HG02571 (cell line): Measurements from ENCODE around the gene TMEM204.

ENCODE experiments used
- ATAC-seq: cut with Tn5 transposase; IDR thresholded peaks from one replicate; pipeline ENCODE4 v1.9.1; 2021; ENCODE audit warnings: mild to moderate bottlenecking, moderate library complexity; ENCODE audit not compliant: unreplicated experiment

Gene TMEM204

DNA sequence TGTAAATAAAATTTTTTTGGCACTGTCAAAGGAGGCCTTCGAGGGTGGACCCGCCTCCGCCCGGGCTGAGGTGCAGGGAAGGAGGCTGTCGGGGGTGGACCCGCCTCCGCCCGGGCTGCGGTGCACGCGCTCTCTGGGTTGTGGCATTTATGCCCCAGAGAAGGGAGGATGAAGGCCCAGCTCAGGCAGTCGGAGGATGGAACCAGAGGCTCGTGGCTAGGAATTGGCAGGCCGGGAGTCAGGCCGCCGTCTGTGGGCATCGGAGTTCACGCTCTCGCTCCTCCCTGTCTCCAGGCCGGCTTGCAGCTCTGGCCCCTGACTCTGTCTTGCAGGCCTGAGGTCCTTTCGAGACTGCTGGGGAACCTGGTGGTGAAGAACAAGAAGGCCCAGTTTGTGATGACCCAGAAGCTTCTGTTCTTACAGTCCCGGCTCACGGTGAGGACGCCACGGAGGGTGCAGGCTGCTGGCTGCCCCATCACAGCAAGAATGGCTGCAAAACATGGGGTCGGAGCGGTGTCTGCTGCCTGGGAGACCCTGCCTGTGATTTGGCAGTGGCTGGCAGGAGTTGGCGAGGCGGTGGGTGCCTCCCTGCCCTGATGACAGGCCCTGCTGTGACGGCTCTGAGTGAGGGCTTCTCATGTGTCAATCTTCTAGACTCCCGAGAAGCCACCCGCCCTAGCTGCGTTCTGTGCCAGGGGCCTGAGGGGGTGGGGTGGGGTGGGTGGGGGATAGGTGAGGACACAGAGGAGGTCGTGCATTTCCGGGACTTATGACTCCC is 34.4 kb upstream of the TMEM204 start:
- no peak for ATAC-seq

DNA sequence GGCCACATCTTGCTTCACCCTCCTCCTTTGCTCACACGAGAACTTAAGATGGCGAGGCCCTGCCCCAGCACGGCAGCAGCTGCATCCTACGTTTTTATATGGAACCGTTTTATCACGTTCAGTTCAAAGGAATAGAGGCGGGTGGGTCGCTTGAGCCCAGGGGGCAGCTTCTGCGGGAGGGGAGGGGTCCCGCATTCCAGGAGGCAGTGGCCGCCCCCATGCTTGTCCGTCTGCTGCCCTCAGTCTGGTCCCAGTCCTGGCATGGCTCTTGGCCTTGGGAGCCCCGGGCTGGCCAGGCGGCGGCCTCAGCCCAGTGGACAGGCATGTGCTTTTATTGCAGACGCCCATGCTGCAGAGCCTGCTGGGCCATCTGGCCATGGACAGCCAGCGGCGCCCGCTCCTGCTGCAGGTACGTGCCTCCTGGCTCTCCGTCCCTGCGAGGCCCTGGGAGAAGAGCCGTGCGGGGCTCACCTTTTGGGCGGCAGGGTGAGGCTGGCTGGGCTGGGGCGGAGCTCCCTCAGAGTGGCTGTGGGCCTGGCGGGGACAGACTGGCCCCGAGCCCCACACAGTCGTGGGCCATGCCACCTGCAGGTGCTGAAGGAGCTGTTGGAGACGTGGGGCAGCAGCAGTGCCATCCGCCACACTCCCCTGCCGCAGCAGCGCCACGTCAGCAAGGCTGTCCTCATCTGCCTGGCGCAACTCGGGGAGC is 33.6 kb upstream of the TMEM204 start:
- ATAC-seq = no peak

- no peak for ATAC-seq
Measured at GRCh38 chr16:1500465-1501150, 32.9 kb upstream of the TMEM204 start.

DNA sequence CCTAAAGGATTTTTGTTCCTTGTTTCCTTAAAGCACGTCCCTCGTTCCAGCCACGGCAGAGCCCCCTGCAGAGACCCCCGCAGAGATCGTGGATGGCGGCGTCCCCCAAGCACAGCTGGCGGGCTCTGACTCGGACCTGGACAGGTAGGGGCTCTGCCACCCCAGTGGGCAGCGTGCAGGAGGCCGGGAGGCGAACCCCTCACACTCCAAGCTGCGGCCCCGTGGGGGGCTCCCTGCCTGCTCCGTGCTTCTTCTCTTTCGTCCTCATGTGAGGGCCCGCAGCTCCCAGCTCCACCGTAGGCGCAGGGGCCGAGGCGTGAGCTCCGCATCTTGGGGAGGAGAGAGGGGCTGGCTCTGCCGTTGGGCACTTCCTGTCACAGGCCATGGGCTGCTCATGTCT is 31.8 kb upstream of the TMEM204 start:
- ATAC-seq = no peak

DNA sequence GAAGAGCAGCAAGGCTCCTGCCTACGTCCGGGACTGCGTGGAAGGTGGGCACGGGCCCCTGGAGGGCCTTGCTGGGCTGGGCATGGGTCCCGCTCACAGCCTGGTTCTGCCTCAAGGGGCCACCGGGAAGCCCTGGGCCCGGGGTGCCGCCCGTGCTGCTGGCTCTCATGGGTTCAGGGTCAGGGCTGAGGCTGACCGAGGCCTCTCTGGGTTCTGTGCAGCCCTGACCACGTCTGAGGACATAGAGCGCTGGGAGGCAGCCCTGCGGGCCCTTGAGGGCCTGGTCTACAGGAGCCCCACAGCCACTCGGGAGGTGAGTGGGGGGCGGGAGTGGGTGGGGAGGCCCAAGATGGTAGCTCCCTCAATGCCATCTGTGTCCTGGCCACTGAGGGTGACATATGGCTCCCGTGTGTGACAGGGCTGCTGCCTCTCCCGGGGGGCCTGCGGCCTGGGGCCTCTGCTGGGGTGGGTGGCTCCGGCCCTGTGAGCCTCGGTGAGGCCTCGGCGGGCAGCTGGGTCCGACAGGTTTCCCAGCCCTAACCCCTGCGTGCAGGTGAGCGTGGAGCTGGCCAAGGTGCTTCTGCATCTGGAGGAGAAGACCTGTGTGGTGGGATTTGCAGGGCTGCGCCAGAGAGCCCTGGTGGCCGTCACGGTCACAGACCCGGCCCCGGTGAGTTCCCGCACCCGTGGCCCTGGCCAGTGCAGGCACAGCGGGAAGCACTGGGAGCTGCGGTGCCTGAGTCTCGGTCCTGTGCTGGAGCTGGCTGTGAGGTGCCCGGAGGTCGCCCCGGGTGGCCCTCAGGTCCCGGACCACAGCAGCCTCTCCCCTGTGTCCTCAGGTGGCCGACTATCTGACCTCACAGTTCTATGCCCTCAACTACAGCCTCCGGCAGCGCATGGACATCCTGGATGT is 31.1 kb upstream of the TMEM204 start:
- ATAC-seq = no peak

- no peak for ATAC-seq
Measured at GRCh38 chr16:1503110-1503955, 30.1 kb upstream of the TMEM204 start.

DNA sequence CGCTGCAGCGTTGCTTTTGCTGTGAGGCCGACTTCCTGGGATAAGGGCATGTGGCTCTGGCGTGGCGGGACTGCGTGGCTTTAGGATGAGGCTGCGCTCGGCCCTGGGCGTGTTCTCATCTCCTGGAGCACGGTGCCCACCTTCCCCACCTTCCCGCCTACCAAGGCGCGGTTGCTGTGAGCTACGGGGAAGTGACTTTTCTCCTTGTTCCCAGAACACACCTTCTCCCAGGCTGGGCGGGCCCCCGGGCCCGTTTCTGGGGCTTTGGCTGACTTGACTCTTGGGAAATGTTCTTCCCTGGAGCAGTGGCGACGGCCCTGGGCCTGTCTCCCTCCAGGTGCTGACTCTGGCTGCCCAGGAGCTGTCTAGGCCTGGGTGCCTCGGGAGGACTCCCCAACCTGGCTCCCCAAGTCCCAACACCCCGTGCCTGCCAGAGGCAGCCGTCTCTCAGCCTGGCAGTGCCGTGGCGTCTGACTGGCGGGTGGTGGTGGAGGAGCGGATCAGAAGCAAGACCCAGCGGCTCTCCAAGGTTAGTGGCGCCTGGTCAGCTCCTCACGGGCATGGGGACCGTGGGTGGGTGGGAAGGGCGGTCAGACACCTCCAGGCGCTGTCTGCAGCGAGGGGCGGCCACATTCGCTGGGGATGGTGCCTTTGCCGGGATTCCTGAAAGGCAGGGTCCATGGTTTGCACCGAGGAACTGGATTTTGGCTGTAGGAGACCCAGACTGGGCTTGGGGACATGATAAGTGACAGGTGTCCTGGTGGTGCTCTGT is 28.2 kb upstream of the TMEM204 start:
- ATAC-seq = no peak

DNA sequence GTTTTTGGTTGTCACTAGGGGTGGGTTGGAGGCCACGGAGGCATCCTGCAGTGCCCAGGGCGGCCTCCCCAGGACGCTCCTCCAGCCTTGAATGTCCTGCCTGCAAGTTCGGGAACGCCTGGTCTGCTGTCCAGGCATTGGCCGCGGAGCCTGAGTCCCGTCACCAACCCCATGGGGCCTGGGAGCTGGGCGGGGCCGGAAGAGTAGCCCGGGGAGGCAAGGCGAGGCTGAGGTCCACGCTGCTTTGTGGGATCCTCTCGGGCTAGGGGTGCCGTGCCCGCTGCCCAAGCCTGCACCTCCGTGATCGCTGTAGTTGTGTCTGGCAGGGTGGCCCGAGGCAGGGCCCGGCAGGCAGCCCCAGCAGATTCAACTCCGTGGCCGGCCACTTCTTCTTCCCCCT is 27.6 kb upstream of the TMEM204 start:
- no peak for ATAC-seq

GRCh38 chr16:1506494-1507213 is 26.8 kb upstream of the TMEM204 start:
- ATAC-seq = no peak

GRCh38 chr16:1508494-1509187 is 24.8 kb upstream of the TMEM204 start:
- ATAC-seq = no peak

DNA sequence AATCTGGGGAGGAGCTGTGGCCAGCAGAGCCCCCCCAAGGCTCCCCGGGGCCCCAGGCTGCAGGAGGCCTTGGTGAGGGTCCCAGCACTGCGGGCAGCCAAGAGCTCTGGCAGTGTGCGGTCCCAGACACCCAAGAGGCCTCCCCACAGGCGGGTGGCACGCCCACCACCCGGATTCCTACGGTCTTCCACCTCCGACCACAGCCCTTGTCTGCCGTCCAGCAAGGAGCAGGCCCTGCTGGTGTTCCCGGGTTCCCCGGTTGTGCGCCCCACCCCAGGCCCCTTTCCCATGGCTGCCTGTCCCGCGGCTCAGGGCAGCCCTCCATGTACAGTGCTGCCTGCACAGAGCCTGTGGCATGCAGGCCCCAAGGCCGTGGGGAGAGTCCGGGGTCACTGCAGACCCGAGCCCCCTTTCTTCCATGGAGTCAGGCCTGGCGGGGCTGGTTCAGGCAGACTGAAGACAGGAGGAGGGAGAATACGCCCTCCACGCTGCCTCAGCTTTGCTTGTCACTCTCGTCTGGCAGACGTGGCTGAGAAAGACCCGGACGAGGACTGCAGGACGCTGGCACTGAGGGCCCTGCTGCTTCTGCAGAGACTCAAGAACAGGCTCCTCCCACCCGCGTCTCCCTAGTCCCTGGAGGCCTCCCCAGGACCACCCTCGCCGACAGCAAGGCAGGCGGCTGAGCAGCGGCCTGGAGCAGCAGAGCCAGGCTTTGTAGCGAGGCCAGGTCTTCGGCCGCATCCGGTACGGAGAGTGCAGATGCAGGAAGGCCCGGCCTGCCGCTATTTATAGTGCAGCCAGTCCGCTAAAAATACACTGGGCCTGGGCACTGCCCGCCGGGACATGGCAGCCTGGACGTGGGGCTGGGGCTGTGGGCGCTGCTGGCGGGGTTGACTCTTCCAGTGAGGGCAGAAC is 23.9 kb upstream of the TMEM204 start:
- ATAC-seq = no peak

GRCh38 chr16:1510272-1510671 is 23.2 kb upstream of the TMEM204 start:
- no peak for ATAC-seq

GRCh38 chr16:1510941-1511351 is 22.5 kb upstream of the TMEM204 start:
- ATAC-seq = no peak

GRCh38 chr16:1511662-1512569 is 21.6 kb upstream of the TMEM204 start:
- ATAC-seq = no peak

DNA sequence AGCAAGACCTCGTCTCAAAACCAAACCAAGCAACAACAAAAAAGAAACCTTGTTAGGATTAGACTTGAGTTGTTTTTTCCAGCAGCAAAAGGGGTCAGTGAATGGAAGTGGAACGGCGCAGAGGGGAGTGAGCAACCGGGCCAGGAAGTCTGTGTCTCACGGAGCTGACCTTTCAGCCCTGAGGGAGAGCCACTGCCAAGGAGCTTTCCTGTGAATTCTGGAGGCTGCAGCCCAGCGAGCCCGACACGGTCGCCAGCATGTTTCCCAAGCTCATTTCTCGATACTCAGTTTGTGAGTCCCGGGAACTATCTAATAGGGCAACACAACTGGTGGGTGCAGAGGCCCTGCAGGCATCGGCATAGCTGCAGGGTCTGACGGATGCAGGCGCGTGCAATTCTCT is 20.7 kb upstream of the TMEM204 start:
- no peak for ATAC-seq

DNA sequence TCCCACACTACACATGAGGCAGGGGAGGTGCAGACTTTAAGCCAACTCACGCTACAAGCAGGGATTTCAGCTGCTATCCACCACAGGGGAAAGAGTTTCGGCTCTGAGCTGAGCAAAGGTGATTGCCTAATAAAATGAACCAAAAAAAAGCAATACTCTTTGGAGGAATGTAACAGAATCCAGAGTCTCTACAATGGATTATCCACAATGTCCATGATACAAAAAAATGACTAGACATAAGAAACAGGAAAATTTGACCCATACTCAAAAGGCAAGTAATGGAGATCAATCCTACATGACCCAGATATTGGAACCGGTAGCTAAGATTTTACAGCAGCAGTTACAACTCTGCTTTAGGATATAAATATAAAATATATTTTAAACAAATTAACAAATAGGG is 19.0 kb upstream of the TMEM204 start:
- ATAC-seq = no peak
